Panc1 (cell line): ENCODE data around the gene DNAJC13. TPM values are rescaled to one million over a fixed set of nuclear protein-coding genes. Genes with fewer than 3 reads are reported as not detected.

ENCODE experiments used
- ATAC-seq: fragments of 200-7000 bp; cut with Tn5 transposase; 2 replicates; pipeline ENCODE4 v1.9.1; 2020; ENCODE audit warnings: mild to moderate bottlenecking, moderate library complexity
- BruUV-seq: library from RNA; stranded (reverse); fragments of 400-500 nt; replicated peaks from 2 replicates; lab custom pipeline; 2021; lab: Mats Ljungman, UMichigan
- CTCF ChIA-PET: fragments of 300-600 bp; sonication (Branson Sonifier 250); formaldehyde crosslinking; loops from one replicate; lab custom pipeline; 2022; ENCODE audit warnings: antibody characterized with exemption; lab: Charles Lee
- POLR2A ChIA-PET: fragments of 300-600 bp; sonication (Branson Sonifier 250); formaldehyde crosslinking; loops from one replicate; lab custom pipeline; 2022; ENCODE audit warnings: antibody characterized with exemption; lab: Charles Lee
- DNase-seq: peaks from one replicate; pipeline ENCODE4 v3.0.0-alpha.2; 2010; ENCODE audit warnings: low read depth, low spot score
- H3K27ac ChIP-seq: 2 replicates; pipeline ENCODE4 v1.5.1; 2011; ENCODE audit warnings: mild to moderate bottlenecking, low read length, inconsistent platforms
- H3K27me3 ChIP-seq: fragments of 200-500 bp; sonication (Bioruptor generic); 2 replicates; pipeline ENCODE4 v1.6.0; 2014; ENCODE audit warnings: low read length, inconsistent platforms; ENCODE audit not compliant: control insufficient read depth, insufficient read depth
- H3K36me3 ChIP-seq: fragments of 200-500 bp; sonication (Bioruptor generic); 2 replicates; pipeline ENCODE4 v1.5.1; 2014; ENCODE audit warnings: inconsistent platforms, mild to moderate bottlenecking, low read length, moderate library complexity; ENCODE audit not compliant: control insufficient read depth, insufficient read depth
- H3K4me1 ChIP-seq: 2 replicates; pipeline ENCODE4 v1.5.1; 2011; ENCODE audit warnings: inconsistent platforms, mild to moderate bottlenecking, low read length, moderate library complexity; ENCODE audit not compliant: control insufficient read depth, insufficient read depth
- H3K4me3 ChIP-seq, 2 experiments: 2 replicates each; pipeline ENCODE4 v1.5.1; 2011 to 2012; ENCODE audit warnings: low read depth in 2 of 2, low read length in 2 of 2, mild to moderate bottlenecking in 2 of 2, inconsistent platforms in 1 of 2, moderate library complexity in 1 of 2
- H3K9me3 ChIP-seq: fragments of 200-500 bp; sonication (Bioruptor generic); 2 replicates; pipeline ENCODE4 v1.5.1; 2014; ENCODE audit warnings: low read depth, mild to moderate bottlenecking, inconsistent platforms, low read length, moderate library complexity; ENCODE audit not compliant: control insufficient read depth, insufficient read depth
- POLR2AphosphoS5 ChIP-seq: IDR thresholded peaks from 2 replicates; pipeline ENCODE4 v1.6.1; 2012; ENCODE audit warnings: mild to moderate bottlenecking, low read depth, low read length, moderate library complexity
- SIN3A ChIP-seq: IDR thresholded peaks from 2 replicates; pipeline ENCODE4 v1.6.1; 2012; ENCODE audit warnings: low read depth, mild to moderate bottlenecking, low read length, moderate library complexity, borderline replicate concordance; ENCODE audit not compliant: insufficient read depth
- TCF7L2 ChIP-seq: IDR thresholded peaks from 2 replicates; pipeline ENCODE4 v1.6.1; 2011; ENCODE audit warnings: mild to moderate bottlenecking, low read depth, low read length, inconsistent platforms
- in situ Hi-C: cut with HindIII; loops from 2 replicates; pipeline ENCODE4 v1.10.0; 2016; ENCODE audit warnings: low sequenced_read_pairs, low pct_unique_long_range_greater_than_20kb
- intact Hi-C: fragments of 100-400 bp; cut with micrococcal nuclease; formaldehyde crosslinking; loops from one replicate; pipeline ENCODE4 v1.10.0; 2022; ENCODE audit not compliant: unreplicated experiment
- total RNA-seq: library from RNA; stranded (reverse); gene quantifications from one replicate; pipeline ENCODE4 v1.2.1, GENCODE V29; 2021; ENCODE audit not compliant: unreplicated experiment
- TF ChIP-seq, protein P1 (sequence below), 2 experiments: IDR thresholded peaks; 2 replicates each; pipeline ENCODE4 v1.6.1; 2011 to 2012; ENCODE audit warnings: low read depth in 2 of 2, control low read depth in 1 of 2, low read length in 1 of 2, mild to moderate bottlenecking in 1 of 2, moderate library complexity in 1 of 2; ENCODE audit not compliant: insufficient read depth in 1 of 2
- TF ChIP-seq, protein P2 (sequence below): fragments of 450-650 bp; IDR thresholded peaks from 2 replicates; pipeline ENCODE4 v1.5.1; 2017; ENCODE audit warnings: mild to moderate bottlenecking

DNAJC13 gene
- total RNA-seq, 1 experiment from 2014 or later = 54.2 TPM

DNA sequence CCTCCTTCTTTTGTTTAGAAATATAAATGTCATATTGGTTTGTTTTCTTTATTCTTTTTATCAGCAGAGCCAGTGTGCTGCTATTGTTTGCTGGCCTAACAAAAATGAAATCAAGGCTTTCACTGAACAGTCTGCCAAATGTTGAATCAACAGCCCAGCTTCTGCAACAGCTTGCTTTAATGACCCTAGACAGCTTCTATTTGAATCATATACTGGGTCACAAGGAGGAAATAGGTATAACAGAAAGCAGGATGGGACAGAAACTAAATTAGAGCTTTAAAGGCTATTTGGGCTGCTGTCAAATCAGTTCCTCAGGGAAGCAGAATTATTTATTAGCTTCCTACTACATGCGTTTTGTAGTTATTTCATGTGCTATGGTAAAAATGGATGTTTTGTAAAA is 12.1 kb upstream of the DNAJC13 start:
- no TSS peak for BruUV-seq
- Histone ChIP-seq H3K36me3 (no peaks in the 10 kb centered on the region), H3K4me1 (no peaks in the 10 kb centered on the region), H3K27ac (no peak overlapping the region), H3K27me3 (peaks cover 40% of the 10 kb centered on the region), H3K4me3 (no peak overlapping the region), H3K9me3 (no peaks in the 10 kb centered on the region)
- CTCF ChIA-PET = no interaction called here
- ATAC-seq (no peak), DNase-seq (no peak)
- POLR2A ChIA-PET = no interaction called here
- no peak for TF ChIP-seq POLR2AphosphoS5
- in situ Hi-C loops (no loop called here), intact Hi-C loops (no loop called here)

GRCh38 chr3:132405609-132406299 is 11.5 kb upstream of the DNAJC13 start:
- in situ Hi-C loops = no loop called here
- Histone ChIP-seq H3K4me1 (no peaks in the 10 kb centered on the region), H3K36me3 (no peaks in the 10 kb centered on the region), H3K27ac (no peak overlapping the region), H3K27me3 (peaks cover 42% of the 10 kb centered on the region), H3K4me3 (no peak overlapping the region), H3K9me3 (no peaks in the 10 kb centered on the region)
- intact Hi-C loops = no loop called here
- DNase-seq (no peak), ATAC-seq (no peak)
- POLR2A ChIA-PET = no interaction called here
- CTCF ChIA-PET = no interaction called here
- BruUV-seq = no TSS peak
- TF ChIP-seq, protein P1, sequence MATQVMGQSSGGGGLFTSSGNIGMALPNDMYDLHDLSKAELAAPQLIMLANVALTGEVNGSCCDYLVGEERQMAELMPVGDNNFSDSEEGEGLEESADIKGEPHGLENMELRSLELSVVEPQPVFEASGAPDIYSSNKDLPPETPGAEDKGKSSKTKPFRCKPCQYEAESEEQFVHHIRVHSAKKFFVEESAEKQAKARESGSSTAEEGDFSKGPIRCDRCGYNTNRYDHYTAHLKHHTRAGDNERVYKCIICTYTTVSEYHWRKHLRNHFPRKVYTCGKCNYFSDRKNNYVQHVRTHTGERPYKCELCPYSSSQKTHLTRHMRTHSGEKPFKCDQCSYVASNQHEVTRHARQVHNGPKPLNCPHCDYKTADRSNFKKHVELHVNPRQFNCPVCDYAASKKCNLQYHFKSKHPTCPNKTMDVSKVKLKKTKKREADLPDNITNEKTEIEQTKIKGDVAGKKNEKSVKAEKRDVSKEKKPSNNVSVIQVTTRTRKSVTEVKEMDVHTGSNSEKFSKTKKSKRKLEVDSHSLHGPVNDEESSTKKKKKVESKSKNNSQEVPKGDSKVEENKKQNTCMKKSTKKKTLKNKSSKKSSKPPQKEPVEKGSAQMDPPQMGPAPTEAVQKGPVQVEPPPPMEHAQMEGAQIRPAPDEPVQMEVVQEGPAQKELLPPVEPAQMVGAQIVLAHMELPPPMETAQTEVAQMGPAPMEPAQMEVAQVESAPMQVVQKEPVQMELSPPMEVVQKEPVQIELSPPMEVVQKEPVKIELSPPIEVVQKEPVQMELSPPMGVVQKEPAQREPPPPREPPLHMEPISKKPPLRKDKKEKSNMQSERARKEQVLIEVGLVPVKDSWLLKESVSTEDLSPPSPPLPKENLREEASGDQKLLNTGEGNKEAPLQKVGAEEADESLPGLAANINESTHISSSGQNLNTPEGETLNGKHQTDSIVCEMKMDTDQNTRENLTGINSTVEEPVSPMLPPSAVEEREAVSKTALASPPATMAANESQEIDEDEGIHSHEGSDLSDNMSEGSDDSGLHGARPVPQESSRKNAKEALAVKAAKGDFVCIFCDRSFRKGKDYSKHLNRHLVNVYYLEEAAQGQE (IDR thresholded peaks at IDR 0.05; ENCODE audit: insufficient read depth in 1 of 2, low read depth in 2 of 2, low read length in 1 of 2) = no peak
- TF ChIP-seq POLR2AphosphoS5 = no peak
- no peak for TF ChIP-seq TCF7L2
- TF ChIP-seq SIN3A = no peak
- TF ChIP-seq, protein P2, sequence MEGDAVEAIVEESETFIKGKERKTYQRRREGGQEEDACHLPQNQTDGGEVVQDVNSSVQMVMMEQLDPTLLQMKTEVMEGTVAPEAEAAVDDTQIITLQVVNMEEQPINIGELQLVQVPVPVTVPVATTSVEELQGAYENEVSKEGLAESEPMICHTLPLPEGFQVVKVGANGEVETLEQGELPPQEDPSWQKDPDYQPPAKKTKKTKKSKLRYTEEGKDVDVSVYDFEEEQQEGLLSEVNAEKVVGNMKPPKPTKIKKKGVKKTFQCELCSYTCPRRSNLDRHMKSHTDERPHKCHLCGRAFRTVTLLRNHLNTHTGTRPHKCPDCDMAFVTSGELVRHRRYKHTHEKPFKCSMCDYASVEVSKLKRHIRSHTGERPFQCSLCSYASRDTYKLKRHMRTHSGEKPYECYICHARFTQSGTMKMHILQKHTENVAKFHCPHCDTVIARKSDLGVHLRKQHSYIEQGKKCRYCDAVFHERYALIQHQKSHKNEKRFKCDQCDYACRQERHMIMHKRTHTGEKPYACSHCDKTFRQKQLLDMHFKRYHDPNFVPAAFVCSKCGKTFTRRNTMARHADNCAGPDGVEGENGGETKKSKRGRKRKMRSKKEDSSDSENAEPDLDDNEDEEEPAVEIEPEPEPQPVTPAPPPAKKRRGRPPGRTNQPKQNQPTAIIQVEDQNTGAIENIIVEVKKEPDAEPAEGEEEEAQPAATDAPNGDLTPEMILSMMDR = no peak

DNA sequence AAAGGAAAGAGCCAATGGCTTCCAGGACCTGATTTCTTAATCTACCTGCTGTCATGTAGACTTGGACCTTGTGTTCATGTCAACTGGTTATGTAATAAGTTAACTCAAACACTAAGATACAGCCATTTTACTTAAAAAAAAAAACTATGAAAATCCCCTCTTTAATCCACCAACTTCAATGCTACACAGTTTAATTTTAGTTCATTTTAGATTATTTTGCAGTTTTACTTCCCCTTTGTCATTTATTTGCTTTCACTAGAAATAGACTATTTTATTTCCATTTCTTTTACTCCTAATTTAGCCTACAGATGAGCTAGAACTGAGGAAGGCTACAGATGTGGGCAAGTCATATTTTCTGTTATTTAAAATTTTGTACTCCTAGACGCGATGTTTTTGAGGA is 10.7 kb upstream of the DNAJC13 start:
- Histone ChIP-seq H3K27me3 (peaks cover 39% of the 10 kb centered on the region), H3K36me3 (no peaks in the 10 kb centered on the region), H3K27ac (no peak overlapping the region), H3K4me3 (no peak overlapping the region), H3K4me1 (no peaks in the 10 kb centered on the region), H3K9me3 (no peaks in the 10 kb centered on the region)
- CTCF ChIA-PET = no interaction called here
- POLR2A ChIA-PET = interaction anchor here (0.7 kb wide), 1 partner anchor 1415 kb away, joined by 4 read pairs; no protein-coding TSS in a partner anchor
- ATAC-seq (no peak), DNase-seq (no peak)
- no peak for TF ChIP-seq SIN3A
- TF ChIP-seq POLR2AphosphoS5 = no peak
- TF ChIP-seq, protein P1 (IDR thresholded peaks at IDR 0.05; ENCODE audit: insufficient read depth in 1 of 2, low read depth in 2 of 2, low read length in 1 of 2) = no peak
- TF ChIP-seq, protein P2 = no peak
- TF ChIP-seq TCF7L2 = no peak
- BruUV-seq = no TSS peak
- intact Hi-C loops (no loop called here), in situ Hi-C loops (no loop called here)
